ENCODE measurements around the gene FANCG.

Gene FANCG

GRCh38 chr9:35079426-35080341 is at the start of gene FANCG:
Gene FANCG, minus strand, starts transcription at chr9:35079942. Its CDS starts 418 bp downstream, at chr9:35079524.
- in situ Hi-C loops (cut with MboI; ENCODE audit: low pct_unique_long_range_greater_than_20kb, low sequenced_read_pairs) = no loop called here
- peak; percentile 94 for DNase-seq

GRCh38 chr9:35116898-35117551 is 37.3 kb upstream of the FANCG start:
- in situ Hi-C loops (cut with MboI; ENCODE audit: low pct_unique_long_range_greater_than_20kb, low sequenced_read_pairs) = loop anchor here (25.0 kb wide), 1 partner anchor 345 kb away; no protein-coding TSS in a partner anchor
- DNase-seq = peak; percentile 91

- in situ Hi-C loops (cut with MboI; ENCODE audit: low pct_unique_long_range_greater_than_20kb, low sequenced_read_pairs) = loop anchor here (25.0 kb wide), 1 partner anchor 346 kb away; no protein-coding TSS in a partner anchor
Measured at GRCh38 chr9:35116539-35116897, 36.8 kb upstream of the FANCG start.

GRCh38 chr9:35115680-35116538 is 36.2 kb upstream of the FANCG start, which contains the start of gene ATOSB:
Gene ATOSB, minus strand, starts transcription at chr9:35115862. Its CDS starts 7,588 bp downstream, at chr9:35108274.
- in situ Hi-C loops (cut with MboI; ENCODE audit: low pct_unique_long_range_greater_than_20kb, low sequenced_read_pairs) = loop anchor here (25.0 kb wide), 1 partner anchor 346 kb away; no protein-coding TSS in a partner anchor
- peak; percentile 98 for DNase-seq

More at GRCh38 chr9:35116539-35116897, 36.8 kb upstream of the FANCG start:
- DNase-seq = no peak

GRCh38 chr9:35114840-35115628 is 35.3 kb upstream of the FANCG start:
- in situ Hi-C loops (cut with MboI; ENCODE audit: low pct_unique_long_range_greater_than_20kb, low sequenced_read_pairs) = loop anchor here (25.0 kb wide), 1 partner anchor 347 kb away; no protein-coding TSS in a partner anchor

GRCh38 chr9:35114113-35114839 is 34.5 kb upstream of the FANCG start:
- in situ Hi-C loops (cut with MboI; ENCODE audit: low pct_unique_long_range_greater_than_20kb, low sequenced_read_pairs) = loop anchor here (25.0 kb wide), 1 partner anchor 348 kb away; no protein-coding TSS in a partner anchor
- peak; percentile 89 for DNase-seq

More at GRCh38 chr9:35114840-35115628, 35.3 kb upstream of the FANCG start:
- peak; percentile 78 for DNase-seq

- no peak for DNase-seq
- in situ Hi-C loops (cut with MboI; ENCODE audit: low pct_unique_long_range_greater_than_20kb, low sequenced_read_pairs) = loop anchor here (25.0 kb wide), 1 partner anchor 350 kb away; no protein-coding TSS in a partner anchor
Measured at GRCh38 chr9:35112257-35113020, 32.7 kb upstream of the FANCG start.

GRCh38 chr9:35111001-35111933 is 31.5 kb upstream of the FANCG start:
- peak; percentile 95 for DNase-seq
- in situ Hi-C loops (cut with MboI; ENCODE audit: low pct_unique_long_range_greater_than_20kb, low sequenced_read_pairs) = loop anchor here (25.0 kb wide), 1 partner anchor 351 kb away; no protein-coding TSS in a partner anchor

GRCh38 chr9:35110327-35110761 is 30.6 kb upstream of the FANCG start:
- in situ Hi-C loops (cut with MboI; ENCODE audit: low pct_unique_long_range_greater_than_20kb, low sequenced_read_pairs) = loop anchor here (25.0 kb wide), 1 partner anchor 352 kb away; no protein-coding TSS in a partner anchor
- DNase-seq = no peak

GRCh38 chr9:35108946-35109575 is 29.3 kb upstream of the FANCG start:
- in situ Hi-C loops (cut with MboI; ENCODE audit: low pct_unique_long_range_greater_than_20kb, low sequenced_read_pairs) = loop anchor here (25.0 kb wide), 1 partner anchor 353 kb away; no protein-coding TSS in a partner anchor
- DNase-seq = peak; percentile 91

- in situ Hi-C loops (cut with MboI; ENCODE audit: low pct_unique_long_range_greater_than_20kb, low sequenced_read_pairs) = loop anchor here (25.0 kb wide), 1 partner anchor 354 kb away; no protein-coding TSS in a partner anchor
- no peak for DNase-seq
Measured at GRCh38 chr9:35108461-35108860, 28.7 kb upstream of the FANCG start.

- in situ Hi-C loops (cut with MboI; ENCODE audit: low pct_unique_long_range_greater_than_20kb, low sequenced_read_pairs) = loop anchor here (25.0 kb wide), 1 partner anchor 355 kb away; no protein-coding TSS in a partner anchor
- DNase-seq = no peak
Measured at GRCh38 chr9:35107297-35108290, 27.9 kb upstream of the FANCG start.

- in situ Hi-C loops (cut with MboI; ENCODE audit: low pct_unique_long_range_greater_than_20kb, low sequenced_read_pairs) = loop anchor here (25.0 kb wide), 1 partner anchor 356 kb away; no protein-coding TSS in a partner anchor
- DNase-seq = no peak
Measured at GRCh38 chr9:35106343-35106730, 26.6 kb upstream of the FANCG start.
